DOHH2 (cell line): ENCODE data around the gene PYDC1.

Experiments used
- CTCF ChIP-seq: fragments of 200-600 bp; sonication (generic); IDR thresholded peaks from one replicate; pipeline ENCODE4 v1.5.1; 2014; ENCODE audit warnings: antibody characterized with exemption, mild to moderate bottlenecking, low read depth, low read length; ENCODE audit not compliant: poor library complexity, severe bottlenecking
- EZH2phosphoT487 ChIP-seq: fragments of 200-600 bp; sonication (generic); IDR thresholded peaks from 2 replicates; pipeline ENCODE4 v1.6.1; 2017; ENCODE audit warnings: borderline replicate concordance, mild to moderate bottlenecking, antibody characterized with exemption, low read length, moderate library complexity, mixed read lengths

DNA sequence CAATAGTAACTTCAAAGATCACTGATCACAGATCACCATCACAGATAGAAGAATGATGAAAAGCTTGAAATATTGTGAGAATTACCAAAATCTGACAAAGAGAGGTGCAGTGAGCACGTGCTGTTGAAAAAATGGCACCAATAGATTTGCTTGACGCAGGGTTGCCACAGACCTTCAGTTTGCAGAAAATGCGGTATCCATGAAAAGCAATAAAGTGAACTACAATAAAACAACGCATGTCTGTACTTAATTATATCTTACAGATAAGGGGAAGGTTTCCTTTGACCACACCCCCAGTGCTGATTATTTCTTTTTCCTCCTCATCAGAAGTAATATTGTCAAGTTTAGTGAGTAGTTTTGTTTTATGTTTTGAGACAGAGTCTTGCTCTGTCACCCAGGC, 21.1 kb upstream of the PYDC1 start:
- TF ChIP-seq CTCF (no peak), EZH2phosphoT487 (no peak)
